Dedifferentiated amniotic fluid mesenchymal stem cell (primary cell): Measurements from ENCODE around the gene NBR1.
"Not testable (repeated sequence)": the region's sequence is repeated elsewhere in the genome, so short reads cannot be mapped to it uniquely, and the experiment has no call there.

Source experiments
- DNase-seq: peaks from one replicate; pipeline ENCODE4 v3.0.0-alpha.2; 2016; ENCODE audit errors: extremely low spot score

The NBR1 gene

DNA sequence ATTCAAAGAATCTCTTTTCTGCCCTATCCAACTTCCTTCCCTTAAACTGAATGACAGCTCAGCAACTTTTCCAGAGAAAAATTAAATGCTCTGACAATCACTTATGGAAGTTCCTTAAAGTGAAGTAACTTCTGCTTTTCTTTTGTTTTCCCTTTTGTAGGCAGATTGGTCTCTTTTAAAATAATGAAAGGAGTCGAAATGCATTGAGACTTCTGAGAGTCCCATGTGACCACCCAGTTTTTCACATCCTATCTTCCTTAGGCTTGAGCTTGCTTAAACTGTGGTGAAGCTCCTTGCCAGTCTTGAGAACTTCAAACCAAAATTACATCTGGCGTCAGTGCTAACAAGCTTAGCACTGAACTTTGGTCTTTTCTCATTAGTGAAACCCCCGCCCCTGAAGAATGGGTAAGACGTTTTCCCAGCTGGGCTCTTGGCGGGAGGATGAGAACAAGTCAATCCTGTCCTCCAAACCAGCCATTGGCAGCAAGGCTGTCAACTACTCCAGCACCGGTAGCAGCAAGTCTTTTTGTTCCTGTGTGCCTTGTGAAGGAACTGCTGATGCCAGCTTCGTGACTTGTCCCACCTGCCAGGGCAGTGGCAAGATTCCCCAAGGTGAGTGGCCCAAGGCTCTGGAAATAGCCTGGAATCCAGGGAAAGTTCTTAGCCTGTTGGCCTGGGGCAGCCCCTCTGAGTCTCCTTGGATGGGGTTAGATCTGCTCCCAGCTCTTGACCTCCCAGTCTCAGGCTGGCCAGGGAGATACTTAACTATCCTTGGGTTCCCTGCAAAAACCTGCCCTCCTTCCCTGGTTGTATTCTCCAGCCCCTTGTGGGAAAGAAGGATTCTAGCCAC is 41.9 kb downstream of the NBR1 start:
- DNase-seq: no peak

- no peak for DNase-seq
These were observed 42.5 kb downstream of the NBR1 start for GRCh38 chr17:43213545-43213944.

- DNase-seq: no peak
These were observed 44.3 kb downstream of the NBR1 start for GRCh38 chr17:43215341-43215740.

GRCh38 chr17:43216369-43216761 is 45.4 kb downstream of the NBR1 start:
- no peak for DNase-seq

DNA sequence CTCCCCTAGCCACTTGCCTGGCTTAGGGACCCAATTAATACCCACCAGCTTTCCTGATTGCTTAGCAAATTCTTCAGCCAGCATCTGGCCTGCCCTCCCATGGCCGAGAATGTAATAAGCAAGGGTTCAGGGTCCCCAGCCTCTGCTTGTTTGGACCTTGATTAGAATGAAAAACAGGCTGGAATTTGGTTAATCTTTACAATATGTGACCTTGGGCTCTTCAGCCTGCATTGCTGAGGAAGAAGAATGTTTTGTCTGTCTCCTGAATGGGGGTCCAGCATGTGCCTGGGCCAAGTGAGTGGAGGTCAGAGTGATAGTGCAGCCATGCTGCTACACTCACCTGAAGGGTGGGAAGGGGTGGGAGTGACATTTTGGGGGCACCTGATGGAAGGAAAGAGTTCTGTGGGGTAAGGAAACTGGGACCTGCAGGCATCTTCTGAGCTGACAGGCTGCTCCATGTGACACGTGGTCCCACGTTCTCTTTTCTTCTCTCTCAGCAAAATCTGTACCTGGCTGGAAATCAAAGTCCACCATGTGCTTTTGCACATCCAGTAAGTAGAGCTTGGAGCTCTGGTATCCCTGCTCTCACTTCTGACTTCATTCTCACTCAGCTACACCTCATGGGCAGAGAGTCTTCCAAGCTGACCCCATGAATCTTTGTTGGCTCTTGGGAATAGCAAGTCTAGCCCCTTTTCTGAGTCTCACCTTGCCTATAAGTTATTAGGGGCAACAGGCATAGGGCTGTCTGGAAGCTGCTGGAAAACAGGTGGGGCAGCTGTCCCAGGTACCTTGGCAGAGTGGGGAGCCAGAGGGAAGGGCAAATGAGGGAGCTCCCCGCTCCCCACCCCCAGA is 46.0 kb downstream of the NBR1 start:
- DNase-seq: no peak

DNA sequence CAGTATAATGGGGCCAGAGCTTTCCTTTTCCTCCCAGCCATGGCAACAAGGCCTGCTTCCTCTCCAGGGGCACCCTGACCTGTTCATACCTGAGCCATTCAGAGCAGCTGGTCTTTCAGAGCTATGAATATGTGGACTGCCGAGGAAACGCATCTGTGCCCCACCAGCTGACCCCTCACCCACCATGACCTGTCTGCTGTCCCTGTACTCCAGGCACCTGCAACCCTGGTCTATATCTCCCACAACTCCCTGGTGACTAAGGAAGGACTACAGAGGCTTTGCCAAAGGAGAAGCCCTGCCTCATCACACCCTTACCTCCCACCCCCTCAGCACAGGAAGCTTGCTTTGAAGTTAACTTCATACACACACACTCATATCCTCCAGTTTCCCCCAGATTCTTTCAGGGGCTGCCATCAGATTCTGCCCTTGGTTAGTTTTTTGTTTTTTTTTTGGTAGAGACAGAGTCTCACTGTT is 46.6 kb downstream of the NBR1 start:
- no peak for DNase-seq

DNA sequence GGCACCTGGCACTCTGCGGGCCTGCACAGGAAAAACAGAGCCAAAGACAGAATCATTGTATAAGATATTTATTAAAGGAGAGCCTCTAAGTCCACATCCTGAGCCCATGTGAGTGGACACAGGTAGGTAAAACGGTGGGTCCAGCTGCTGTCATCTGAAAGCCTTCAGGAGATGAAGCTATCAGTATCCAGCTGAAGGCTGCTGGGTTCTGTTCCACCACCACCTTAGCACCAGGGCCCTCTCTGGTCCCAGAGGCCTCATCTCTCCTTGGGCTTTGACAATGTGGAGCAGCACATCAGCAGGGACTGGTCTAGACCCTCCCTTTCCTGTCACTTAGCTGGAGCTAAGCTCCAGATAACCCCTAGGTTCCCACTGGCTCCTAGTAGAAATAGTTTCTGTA is 48.0 kb downstream of the NBR1 start:
- no peak for DNase-seq

DNA sequence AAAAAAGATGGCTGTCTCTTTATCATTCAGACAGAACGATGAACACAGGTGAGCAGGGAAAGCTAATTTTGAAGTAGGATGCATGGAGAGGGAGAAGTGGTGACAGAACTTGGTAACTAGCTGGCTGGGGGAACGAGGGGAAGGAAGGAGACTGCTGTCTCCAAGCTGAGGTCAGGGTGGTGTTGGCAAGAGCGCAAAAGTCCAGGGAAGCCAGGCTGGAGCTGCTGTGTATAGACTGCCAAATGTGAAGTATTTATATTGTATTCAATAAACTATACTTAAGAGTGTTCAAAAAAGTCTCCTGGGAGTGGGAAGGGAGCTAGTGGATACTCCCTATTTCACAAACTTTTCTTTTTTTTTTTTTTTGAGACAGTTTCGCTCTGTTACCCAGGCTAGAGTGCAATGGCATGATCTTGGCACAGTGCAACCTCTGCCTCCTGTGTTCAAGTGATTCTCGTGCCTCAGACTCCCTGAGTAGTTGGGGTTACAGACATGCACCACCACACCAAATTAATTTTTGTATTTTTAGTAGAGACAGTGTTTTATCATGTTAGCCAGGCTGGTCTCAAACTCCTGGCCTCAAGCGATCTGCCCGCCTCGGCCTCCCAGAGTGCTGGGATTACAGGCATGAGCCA is 48.8 kb downstream of the NBR1 start:
- DNase-seq: no peak

DNA sequence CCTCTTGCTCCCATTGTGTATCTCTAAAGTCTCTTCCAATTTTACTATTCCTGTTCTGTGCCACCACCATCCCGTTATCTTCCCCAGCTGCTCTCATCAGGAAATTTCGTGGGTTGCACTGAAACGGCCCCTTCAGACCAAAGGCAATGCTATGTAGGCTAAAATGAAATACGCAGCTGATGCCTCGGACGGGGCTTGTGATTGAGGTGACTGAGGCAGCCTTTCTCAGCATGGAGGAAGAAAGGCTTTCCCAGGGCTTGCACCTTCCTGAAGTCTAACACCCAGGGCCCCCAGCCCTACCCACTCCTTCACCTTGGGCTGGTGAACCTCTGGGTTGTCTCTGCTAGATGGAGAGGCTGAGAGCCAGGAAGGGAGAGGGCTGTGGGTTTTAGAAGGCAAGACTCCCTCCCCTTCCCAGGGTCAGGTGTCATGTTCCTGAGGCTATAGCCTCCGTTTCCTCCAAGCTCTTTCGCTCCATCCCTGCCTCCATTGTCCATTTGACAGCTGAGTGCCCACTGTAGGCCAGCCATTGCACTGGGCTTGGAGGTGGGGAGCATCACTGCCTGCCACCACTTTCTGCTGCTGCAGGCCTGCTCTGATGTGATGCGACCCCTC is 49.6 kb downstream of the NBR1 start:
- DNase-seq: no peak

DNA sequence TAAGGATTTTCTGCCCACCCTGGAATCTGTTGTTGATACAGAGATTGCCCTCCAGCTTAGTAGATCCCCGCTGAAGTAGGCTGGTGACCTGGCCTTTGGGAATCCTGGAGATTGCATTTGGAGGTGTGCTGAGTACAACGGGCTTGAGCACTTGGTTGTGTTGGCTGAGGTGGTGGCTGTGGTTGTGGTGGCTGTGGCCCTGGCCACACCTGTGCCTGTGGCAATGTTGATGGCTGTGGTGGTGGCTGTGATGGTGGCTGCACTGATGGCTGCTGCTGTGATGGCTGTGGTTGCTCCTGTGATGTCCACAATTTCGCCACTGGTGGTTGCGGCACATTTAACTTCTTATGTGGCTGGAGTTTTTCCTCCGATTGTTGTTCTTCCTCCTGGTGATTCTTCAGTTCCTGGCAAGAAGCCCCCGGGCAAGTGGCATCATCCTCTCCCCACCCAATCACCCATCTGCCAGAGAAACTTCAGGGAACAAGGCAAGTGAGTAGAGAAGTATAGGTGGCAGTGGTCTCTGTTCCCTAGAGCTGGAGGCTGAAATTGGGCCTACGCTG is 53.2 kb downstream of the NBR1 start:
- DNase-seq: no peak

DNA sequence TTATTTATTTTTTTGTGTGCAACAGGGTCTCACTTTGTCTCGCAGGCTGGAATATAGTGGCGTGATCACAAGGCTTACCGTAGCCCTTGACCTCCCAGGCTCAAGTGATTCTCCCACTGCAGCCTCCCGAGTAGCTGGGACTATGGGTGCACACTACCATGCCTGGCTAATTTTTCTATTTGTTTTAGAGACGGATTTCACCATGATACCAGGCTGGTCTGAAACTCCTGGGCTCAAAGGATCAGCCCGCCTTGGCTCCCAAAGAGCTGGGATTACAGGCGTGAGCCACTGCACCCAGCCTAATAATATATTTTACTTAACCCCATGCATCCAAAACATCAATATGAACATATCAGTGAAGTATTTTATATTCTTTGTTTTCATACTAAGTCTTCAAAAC is 55.4 kb downstream of the NBR1 start:
- no peak for DNase-seq

GRCh38 chr17:43228020-43228782 is 57.2 kb downstream of the NBR1 start, which contains the start of gene CCDC200:
Gene CCDC200 (minus strand): TSS chr17:43228623. CDS start chr17:43228554, 69 bp downstream.
- not testable (repeated sequence) for DNase-seq

DNA sequence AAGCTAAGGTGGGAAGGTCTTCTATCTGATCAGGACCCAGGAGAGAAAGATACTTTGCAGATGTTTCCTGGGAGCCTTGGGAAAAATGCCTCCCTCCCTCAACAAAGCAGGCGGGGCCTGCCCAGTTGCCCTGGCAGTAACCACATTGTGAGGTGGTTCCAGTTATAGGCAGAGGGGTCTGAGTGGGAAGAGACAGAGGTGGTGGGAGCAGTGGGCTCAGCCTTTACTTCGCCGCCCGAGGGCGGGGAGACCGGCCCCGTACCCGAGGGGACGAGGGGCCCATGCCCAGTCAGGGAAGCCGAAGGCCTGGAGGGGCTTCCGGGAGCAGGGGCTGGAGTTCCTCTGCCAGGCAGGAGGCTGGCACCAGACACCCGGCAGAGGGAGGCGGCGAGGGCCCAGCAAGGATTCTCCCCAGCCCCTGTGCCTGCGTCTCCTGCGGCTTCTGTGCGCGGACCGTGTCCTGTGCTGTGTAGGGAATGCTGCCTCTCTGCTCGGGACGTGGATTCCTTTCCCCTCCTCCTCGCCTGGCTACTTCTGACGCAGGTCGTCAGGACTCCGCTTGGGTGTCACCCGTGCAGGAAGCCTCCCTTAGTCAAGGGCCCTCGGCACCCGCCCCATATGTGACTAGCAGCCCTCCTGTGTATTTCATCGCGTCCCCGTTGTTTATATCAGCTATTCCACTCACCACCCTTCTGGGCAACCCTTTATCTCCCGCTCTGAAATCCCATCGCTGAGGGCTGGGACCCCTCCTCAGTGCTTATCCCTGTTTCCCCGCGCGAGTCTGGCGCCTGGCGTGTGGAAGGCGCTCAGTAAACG is 60.4 kb downstream of the NBR1 start:
- DNase-seq: not testable (repeated sequence)

DNA sequence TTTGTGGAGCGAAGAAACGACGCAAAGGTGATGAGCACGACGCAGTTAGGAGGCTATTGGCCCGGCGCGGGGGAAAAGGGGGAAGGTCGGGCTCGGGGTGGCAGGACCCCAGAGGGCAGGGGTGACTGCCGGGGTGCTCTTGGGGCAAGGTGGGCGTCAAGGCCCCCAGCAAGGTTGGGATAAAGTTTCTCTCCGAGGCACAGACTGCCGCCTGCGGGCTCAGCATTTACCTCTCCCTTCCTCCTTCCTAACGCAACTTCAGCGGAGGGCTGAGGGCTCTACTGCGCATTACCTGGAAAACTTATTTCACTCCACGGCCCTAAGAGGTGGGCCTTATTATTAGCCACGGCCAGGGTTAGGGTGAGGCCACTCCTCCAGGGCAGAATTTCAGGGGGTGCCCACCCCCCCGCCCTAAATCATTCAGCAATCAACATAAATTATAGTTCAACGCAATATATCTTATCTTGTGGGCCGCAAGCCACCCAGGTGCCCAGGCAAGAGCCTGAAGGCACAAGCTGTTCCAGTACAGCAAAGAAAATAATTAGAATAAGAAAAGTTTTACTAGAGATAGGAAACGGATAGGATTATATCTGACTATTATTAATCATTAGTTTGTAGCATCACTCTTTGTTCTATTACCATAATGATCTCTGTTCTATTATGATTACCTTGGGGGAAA is 61.1 kb downstream of the NBR1 start:
- DNase-seq: not testable (repeated sequence)

GRCh38 chr17:43233263-43233662 is 62.2 kb downstream of the NBR1 start:
- DNase-seq: not testable (repeated sequence)

- not testable (repeated sequence) for DNase-seq
These were observed 62.9 kb downstream of the NBR1 start, which contains the start of gene RNU2-1 for GRCh38 chr17:43233877-43234276. Gene RNU2-1 (minus strand): TSS chr17:43233977.

- not testable (repeated sequence) for DNase-seq
These were observed 68.6 kb downstream of the NBR1 start for GRCh38 chr17:43239597-43239996.

GRCh38 chr17:43240596-43241352 is 69.8 kb downstream of the NBR1 start:
- not testable (repeated sequence) for DNase-seq
